K562 (cell line): Measurements from ENCODE around the gene MYADML2. TPM values are rescaled to one million over a fixed set of nuclear protein-coding genes. Genes with fewer than 3 reads are reported as not detected.

Experiments
- ATAC-seq: fragments of 200-7000 bp; cut with Tn5 transposase; 3 replicates; pipeline ENCODE4 v1.9.1; 2020; ENCODE audit warnings: moderate library complexity
- BruUV-seq: library from RNA; stranded (reverse); fragments of 400-500 nt; replicated peaks from 2 replicates; lab custom pipeline; 2021; lab: Mats Ljungman, UMichigan
- CTCF ChIA-PET: fragments of 300-600 bp; formaldehyde crosslinking; extraction: SDS; loops from one replicate; lab custom pipeline; 2021; ENCODE audit warnings: low intra/inter-chr PET ratio; lab: Yijun Ruan, JAX
- POLR2A ChIA-PET: fragments of 300-600, 350-650 bp; sonication (Branson Sonifier 250); formaldehyde crosslinking; extraction: SDS; loops from one replicate; lab custom pipeline; 2021; ENCODE audit warnings: antibody characterized with exemption, inconsistent platforms; lab: Yijun Ruan, JAX
- DNase-seq, 4 experiments: peaks; one replicate each; pipeline versions ENCODE4 v3.0.0 to v3.0.0-alpha.2; 2011 to 2018; ENCODE audit warnings: low spot score in 3 of 4, mixed read lengths in 3 of 4; ENCODE audit errors: extremely low read depth in 1 of 4
- FAIRE-seq: peaks from 2 replicates; lab custom pipeline; 2011; peaks lifted over from hg19 to GRCh38; lab: Jason Lieb, UNC
- H2AFZ ChIP-seq: 2 replicates; pipeline ENCODE4 v1.6.0; 2011; ENCODE audit warnings: low read depth, low read length, control low read depth, inconsistent platforms
- H3K27ac ChIP-seq: fragments of 200-600 bp; 3 replicates; pipeline ENCODE4 v1.8.0; 2011; ENCODE audit warnings: low read depth, mild to moderate bottlenecking, control low read depth, inconsistent platforms, low read length, moderate library complexity, mixed read lengths; ENCODE audit errors: extremely low read depth
- H3K27me3 ChIP-seq, 2 experiments: fragments of 300-600 bp in 1 of 2; 2 replicates in 1 of 2; 3 replicates in 1 of 2; pipeline versions ENCODE4 v1.6.0 to v1.8.0; 2011; ENCODE audit warnings: inconsistent platforms in 2 of 2, low read length in 2 of 2, mild to moderate bottlenecking in 1 of 2, mixed read lengths in 1 of 2, moderate library complexity in 1 of 2; ENCODE audit not compliant: control insufficient read depth in 2 of 2, insufficient read depth in 2 of 2
- H3K36me3 ChIP-seq: fragments of 300-600 bp; 3 replicates; pipeline ENCODE4 v1.8.0; 2011; ENCODE audit warnings: mild to moderate bottlenecking, low read length, inconsistent platforms; ENCODE audit not compliant: control insufficient read depth, insufficient read depth
- H3K4me1 ChIP-seq, 2 experiments: fragments of 200-600 bp in 1 of 2; replicated peaks in 1 of 2; 2 replicates in 1 of 2; 3 replicates in 1 of 2; pipeline versions ENCODE4 v1.5.1 to v1.8.0; 2011; ENCODE audit warnings: inconsistent platforms in 2 of 2, low read length in 2 of 2, mild to moderate bottlenecking in 1 of 2, mixed read lengths in 1 of 2, moderate library complexity in 1 of 2; ENCODE audit not compliant: control insufficient read depth in 2 of 2, insufficient read depth in 2 of 2
- H3K4me2 ChIP-seq: 2 replicates; pipeline ENCODE4 v1.6.1; 2011; ENCODE audit warnings: low read length, control low read depth, inconsistent platforms, mixed read lengths; ENCODE audit not compliant: insufficient read depth
- H3K4me3 ChIP-seq: fragments of 200-600 bp; sonication (generic), shearing (Covaris generic); 2 replicates; pipeline ENCODE4 v1.5.1; 2016; ENCODE audit warnings: control low read depth, inconsistent platforms
- H3K79me2 ChIP-seq: fragments of 200-600 bp; 3 replicates; pipeline ENCODE4 v1.8.0; 2011; ENCODE audit warnings: low read length, inconsistent platforms; ENCODE audit not compliant: control insufficient read depth, insufficient read depth
- H3K9ac ChIP-seq, 2 experiments: 2 replicates each; pipeline versions ENCODE4 v1.6.0 to v1.6.1; 2011; ENCODE audit warnings: low read depth in 2 of 2, low read length in 2 of 2, control low read depth in 1 of 2, inconsistent platforms in 1 of 2, mild to moderate bottlenecking in 1 of 2, mixed read lengths in 1 of 2; ENCODE audit not compliant: insufficient read depth in 1 of 2
- H3K9me1 ChIP-seq: one replicate; pipeline ENCODE4 v1.6.0; 2011; ENCODE audit warnings: inconsistent platforms, mild to moderate bottlenecking, low read length, moderate library complexity; ENCODE audit not compliant: control insufficient read depth, insufficient read depth
- H3K9me3 ChIP-seq: replicated peaks from 2 replicates; pipeline ENCODE4 v1.5.1; 2011; ENCODE audit warnings: low read depth, low read length, inconsistent platforms; ENCODE audit not compliant: control insufficient read depth, insufficient read depth
- H4K20me1 ChIP-seq: replicated peaks from 2 replicates; pipeline ENCODE4 v1.6.1; 2011; ENCODE audit warnings: low read length, inconsistent platforms, mixed read lengths; ENCODE audit not compliant: control insufficient read depth, insufficient read depth
- NFIC ChIP-seq: fragments of 450-650 bp; IDR thresholded peaks from 2 replicates; pipeline ENCODE4 v1.6.1; 2017; ENCODE audit warnings: mild to moderate bottlenecking, inconsistent platforms
- SMARCB1 ChIP-seq: IDR thresholded peaks from 2 replicates; pipeline ENCODE4 v1.6.1; 2011; ENCODE audit warnings: improper control_type of control experiment, low read depth; ENCODE audit not compliant: insufficient read length
- SRSF1 ChIP-seq: fragments of 200-400 bp; formaldehyde crosslinking; IDR thresholded peaks from 2 replicates; pipeline ENCODE4 v1.6.1; 2017; ENCODE audit warnings: mild to moderate bottlenecking, low read depth, low read length, moderate library complexity
- WGBS: fragments of 100-300 bp; shearing (Covaris generic); methylation state at CpG from one replicate; pipeline ENCODE4 v1.1.6; 2016; ENCODE audit warnings: low coverage, mixed read lengths; ENCODE audit not compliant: insufficient coverage; ENCODE audit errors: missing lambda C conversion rate; 5-methylcytosine and 5-hydroxymethylcytosine counted together
- in situ Hi-C: fragments of 300-500 bp; cut with MboI; formaldehyde crosslinking; loops from 4 replicates; pipeline ENCODE4 v1.15.0; 2018; ENCODE audit warnings: inconsistent platforms, mixed read lengths
- intact Hi-C: fragments of 100-400 bp; cut with micrococcal nuclease; formaldehyde crosslinking; loops from 2 replicates; pipeline ENCODE4 v1.14.2; 2022
- polyA plus RNA-seq, 8 experiments: library from polyadenylated mRNA; depleted of rRNA in 4 of 8; stranded (reverse) in 5 of 8; unstranded in 3 of 8; fragments of >200 nt; fragmentation: Nextera tagmentation in 2 of 8; fragmentation: Illumina TruSeq in 1 of 8; extraction: Ambion mirVana in 2 of 8; extraction: Trizol in 1 of 8; gene quantifications; 2 replicates each; pipeline versions ENCODE4 v1.2.1 to v1.2.3, GENCODE V29; 2011 to 2014; ENCODE audit warnings: inconsistent platforms in 1 of 8, missing spikeins in 1 of 8
- total RNA-seq, 7 experiments: library from RNA; depleted of rRNA in 6 of 7; stranded (reverse); fragments of >200 nt in 6 of 7; fragmentation: Illumina TruSeq in 2 of 7; extraction: Trizol in 2 of 7; gene quantifications; 2 replicates each; pipeline versions ENCODE4 v1.2.1 to v1.2.3, GENCODE V29; 2011 to 2021; ENCODE audit warnings: low replicate concordance in 1 of 7
- TF ChIP-seq, protein P1 (sequence below): sonication (generic); formaldehyde crosslinking; IDR thresholded peaks from 2 replicates; pipeline ENCODE4 v1.8.0; 2022; ENCODE audit warnings: mild to moderate bottlenecking, missing genetic modification reagents, borderline replicate concordance

The MYADML2 gene
- total and polyA plus RNA-seq, 9 of the 15 experiments (the other 6 are each of a cell fraction or from before 2014, with no cell fraction given): not detected

DNA sequence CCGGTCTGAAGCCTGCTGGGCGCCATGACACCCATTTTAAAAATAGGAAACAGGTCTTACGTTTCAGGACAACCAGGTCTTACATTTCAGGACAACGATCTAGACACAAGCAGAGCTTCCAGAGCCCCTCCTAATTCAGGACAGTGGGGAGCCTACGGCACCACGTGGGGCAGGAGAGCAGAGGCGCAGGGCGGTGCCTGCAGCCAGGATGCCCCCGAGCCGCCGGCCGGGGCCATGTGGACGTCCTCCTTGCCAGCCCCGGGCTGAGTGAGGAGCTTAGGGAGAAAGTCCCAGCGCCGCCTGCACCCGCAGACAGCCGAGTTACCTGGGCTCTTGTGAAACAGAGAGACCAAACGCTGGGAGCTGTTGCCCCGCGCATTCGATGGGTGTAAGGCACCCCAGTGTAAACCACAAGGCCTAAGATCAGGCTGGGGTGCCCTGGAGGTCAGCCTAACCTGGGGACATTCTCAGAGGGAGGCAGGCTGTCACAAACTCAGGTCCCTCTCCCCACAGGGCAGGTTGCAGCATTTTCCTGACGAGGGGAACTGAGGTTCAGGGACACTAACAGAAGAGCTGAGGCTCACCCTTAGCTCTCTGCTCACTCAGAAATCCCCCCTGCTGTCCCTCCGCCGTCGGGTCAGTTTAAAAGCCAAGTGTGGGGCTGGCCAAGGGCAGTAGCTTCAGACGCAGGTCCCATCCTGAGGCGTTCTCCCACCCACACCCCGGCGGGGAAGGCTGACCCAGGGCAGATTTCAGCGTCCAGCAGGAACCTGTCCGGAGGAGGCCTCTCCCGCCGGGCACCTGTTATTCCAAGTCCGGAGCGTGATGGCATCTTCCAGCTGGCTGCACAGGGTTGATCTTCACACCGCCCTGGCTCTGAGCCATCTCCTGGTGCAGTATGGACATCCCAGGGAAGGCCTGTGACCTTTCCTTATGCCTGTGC, 15.7 kb upstream of the MYADML2 start:
- Histone ChIP-seq H2AFZ (no peak overlapping the region), H3K36me3 (no peaks in the 10 kb centered on the region), H3K9me1 (no peaks in the 10 kb centered on the region), H3K9me3 (no peaks in the 10 kb centered on the region), H3K4me2 (no peak overlapping the region), H3K27ac (no peak overlapping the region), H4K20me1 (no peaks in the 10 kb centered on the region), H3K79me2 (peaks cover 20% of the 10 kb centered on the region), H3K27me3 (no peaks in the 10 kb centered on the region), H3K4me3 (no peak overlapping the region), H3K9ac (peak overlapping the region in 1 of 2 experiments; percentile 1; a peak in 1 of 4 replicates), H3K4me1 (peaks cover 16 to 79% of the 10 kb centered on the region in 2 experiments)
- no TSS peak for BruUV-seq
- ChIA-PET POLR2A (interaction anchor here (0.6 to 1.4 kb wide), 5 partner anchors 9 to 227 kb away, joined by 3 to 4 read pairs (median 3); no protein-coding TSS in a partner anchor), CTCF (interaction anchor here (5.2 kb wide), 1 partner anchor 57 kb away, joined by 103 read pairs; the partner anchor contains the start of genes CENPX and LRRC45)
- TF ChIP-seq SRSF1 (no peak), SMARCB1 (no peak), NFIC (peak; percentile 48)
- TF ChIP-seq, protein P1, sequence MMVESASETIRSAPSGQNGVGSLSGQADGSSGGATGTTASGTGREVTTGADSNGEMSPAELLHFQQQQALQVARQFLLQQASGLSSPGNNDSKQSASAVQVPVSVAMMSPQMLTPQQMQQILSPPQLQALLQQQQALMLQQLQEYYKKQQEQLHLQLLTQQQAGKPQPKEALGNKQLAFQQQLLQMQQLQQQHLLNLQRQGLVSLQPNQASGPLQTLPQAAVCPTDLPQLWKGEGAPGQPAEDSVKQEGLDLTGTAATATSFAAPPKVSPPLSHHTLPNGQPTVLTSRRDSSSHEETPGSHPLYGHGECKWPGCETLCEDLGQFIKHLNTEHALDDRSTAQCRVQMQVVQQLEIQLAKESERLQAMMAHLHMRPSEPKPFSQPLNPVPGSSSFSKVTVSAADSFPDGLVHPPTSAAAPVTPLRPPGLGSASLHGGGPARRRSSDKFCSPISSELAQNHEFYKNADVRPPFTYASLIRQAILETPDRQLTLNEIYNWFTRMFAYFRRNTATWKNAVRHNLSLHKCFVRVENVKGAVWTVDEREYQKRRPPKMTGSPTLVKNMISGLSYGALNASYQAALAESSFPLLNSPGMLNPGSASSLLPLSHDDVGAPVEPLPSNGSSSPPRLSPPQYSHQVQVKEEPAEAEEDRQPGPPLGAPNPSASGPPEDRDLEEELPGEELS (CRISPR knock-in tag): no peak
- WGBS: 73% methylated on average over 29 of the region's 37 CpGs
- no peak for ATAC-seq
- intact Hi-C loops (no loop called here), in situ Hi-C loops (no loop called here)
- no peak for FAIRE-seq
- no peak for DNase-seq
